Central memory CD4-positive, alpha-beta T cell (primary cell): ENCODE measurements around the gene ARID4A.
A peak's percentile ranks its signal among the peaks of the same experiment; 100 is the strongest.
"Not testable (repeated sequence)": the region's sequence is repeated elsewhere in the genome, so short reads cannot be mapped to it uniquely, and the experiment has no call there.

Experiments used
- DNase-seq: peaks from one replicate; pipeline ENCODE4 v3.0.0; 2022

The ARID4A gene

DNA sequence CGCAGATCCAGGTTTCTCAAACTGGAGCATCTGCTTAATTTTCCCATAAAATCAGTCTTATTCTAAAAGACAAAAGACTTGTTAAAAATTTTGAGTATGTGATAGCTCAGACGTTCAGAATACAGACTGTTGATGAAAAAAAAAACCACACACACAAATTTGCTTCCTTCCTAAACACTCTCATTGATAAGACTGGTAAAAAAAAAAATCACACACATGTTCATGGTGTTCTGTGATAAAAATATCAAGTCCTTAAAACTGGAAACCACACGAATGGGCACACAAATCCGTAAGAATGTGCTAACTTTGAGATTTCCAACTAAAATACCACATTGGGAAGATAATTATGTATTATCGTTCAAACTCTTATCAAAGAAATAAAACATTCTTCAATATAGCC is 6.7 kb upstream of the ARID4A start:
- no peak for DNase-seq

DNA sequence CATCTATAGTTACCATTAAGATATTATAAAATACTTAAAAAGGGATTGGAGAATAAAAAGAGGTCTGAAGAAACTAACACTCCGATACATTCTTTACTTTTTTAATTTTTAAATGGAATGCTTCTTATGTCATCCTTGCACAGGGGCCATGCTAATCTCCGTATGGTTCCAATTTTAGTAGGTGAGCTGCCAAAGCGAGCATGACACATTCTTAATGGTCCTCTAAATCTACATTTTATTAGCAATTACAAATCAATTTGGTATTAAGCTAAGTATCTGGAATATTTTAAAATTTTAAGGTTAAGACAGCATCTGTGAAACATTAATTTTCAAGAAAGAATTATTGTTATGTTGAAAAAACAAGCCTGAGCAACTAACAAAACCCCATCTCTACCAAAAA is 6.2 kb upstream of the ARID4A start:
- DNase-seq = no peak

DNA sequence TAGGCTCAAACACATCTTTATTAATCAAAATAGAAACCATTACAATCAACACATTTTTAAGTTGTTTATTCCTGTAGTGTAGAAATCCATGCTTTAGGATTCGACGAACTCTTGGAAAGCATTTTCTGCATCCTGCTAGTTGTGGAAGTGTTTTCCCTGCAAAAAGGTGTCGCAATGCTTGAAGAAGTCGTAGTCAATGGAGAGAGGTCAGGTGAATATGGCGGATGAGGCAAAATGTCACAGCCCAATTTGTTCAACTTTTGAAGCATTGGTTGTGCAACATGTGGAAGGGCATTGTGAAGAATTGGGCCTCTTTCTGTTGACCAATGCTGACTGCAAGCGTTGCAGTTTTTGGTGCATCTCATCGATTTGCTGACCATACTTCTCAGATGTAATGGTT is 4.2 kb upstream of the ARID4A start:
- no peak for DNase-seq

DNA sequence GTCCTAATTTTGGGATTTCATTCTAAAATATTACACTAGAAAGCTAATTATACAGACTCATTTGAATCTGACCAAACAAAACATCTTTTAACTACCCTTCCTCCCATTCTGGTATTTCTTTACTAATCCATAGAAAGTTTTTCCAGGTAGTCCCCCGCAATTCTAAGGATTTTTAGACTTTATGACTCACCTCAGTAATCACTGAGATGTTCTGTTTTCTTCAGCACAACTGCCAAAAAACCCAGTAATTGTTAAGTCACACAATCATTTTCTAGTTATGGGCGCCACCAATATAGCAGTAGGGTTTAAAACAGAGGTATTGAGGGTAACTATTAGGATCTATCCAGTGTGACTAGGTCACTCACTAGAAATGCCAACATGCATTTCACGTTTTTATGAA is 1.6 kb upstream of the ARID4A start:
- no peak for DNase-seq

DNA sequence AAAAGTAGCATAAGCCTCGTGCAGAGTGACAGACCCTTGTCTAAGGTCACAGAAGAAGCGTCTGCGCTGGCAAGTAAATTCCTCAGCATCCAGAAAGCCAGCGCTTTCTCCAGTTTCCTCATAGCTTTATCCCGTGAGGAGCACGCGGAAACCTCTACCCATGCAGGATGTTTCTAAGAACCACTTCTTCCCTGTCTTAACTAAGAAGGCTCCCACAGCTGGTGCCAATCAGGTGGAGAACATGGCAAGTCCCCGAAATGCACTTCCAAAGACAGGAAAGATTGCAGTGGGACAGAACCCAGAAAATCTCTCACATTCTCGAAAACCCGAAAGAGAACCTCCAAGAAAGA is 968 bp upstream of the ARID4A start:
- no peak for DNase-seq

DNA sequence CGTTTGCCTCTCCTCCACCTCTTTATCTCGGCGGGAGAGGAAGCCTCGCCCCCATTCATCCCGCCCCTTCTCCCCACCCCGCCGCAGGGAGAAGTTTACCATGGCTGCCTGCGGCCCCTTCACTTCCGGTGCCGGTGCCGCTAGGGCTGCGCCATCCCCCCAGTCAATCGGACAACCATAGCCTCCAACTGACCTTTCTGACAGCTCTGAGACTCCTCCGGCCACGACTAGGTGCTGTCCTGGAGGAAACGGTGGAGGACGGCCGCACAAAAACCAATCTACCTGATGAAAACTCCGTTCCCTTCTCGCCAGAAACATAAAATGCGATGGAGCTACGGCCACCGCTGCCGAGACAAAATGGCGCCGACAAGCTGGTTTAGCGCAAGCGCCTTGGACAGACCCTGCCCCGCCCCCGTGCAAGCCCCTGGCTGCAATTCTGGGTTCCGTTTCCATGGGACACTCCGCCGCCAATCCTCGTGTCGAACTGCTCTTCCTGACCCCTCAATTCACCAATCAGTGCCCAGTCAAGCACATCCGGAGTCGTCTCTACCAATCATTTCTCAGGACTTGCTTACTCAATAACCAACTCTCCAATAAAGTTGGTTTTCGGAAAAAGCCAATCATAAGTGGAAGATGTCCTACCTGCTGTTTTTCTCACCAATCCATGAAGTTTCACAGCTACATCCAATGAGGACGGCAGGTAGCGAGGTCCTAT is 436 bp upstream of the ARID4A start:
- DNase-seq = peak; percentile 100

DNA sequence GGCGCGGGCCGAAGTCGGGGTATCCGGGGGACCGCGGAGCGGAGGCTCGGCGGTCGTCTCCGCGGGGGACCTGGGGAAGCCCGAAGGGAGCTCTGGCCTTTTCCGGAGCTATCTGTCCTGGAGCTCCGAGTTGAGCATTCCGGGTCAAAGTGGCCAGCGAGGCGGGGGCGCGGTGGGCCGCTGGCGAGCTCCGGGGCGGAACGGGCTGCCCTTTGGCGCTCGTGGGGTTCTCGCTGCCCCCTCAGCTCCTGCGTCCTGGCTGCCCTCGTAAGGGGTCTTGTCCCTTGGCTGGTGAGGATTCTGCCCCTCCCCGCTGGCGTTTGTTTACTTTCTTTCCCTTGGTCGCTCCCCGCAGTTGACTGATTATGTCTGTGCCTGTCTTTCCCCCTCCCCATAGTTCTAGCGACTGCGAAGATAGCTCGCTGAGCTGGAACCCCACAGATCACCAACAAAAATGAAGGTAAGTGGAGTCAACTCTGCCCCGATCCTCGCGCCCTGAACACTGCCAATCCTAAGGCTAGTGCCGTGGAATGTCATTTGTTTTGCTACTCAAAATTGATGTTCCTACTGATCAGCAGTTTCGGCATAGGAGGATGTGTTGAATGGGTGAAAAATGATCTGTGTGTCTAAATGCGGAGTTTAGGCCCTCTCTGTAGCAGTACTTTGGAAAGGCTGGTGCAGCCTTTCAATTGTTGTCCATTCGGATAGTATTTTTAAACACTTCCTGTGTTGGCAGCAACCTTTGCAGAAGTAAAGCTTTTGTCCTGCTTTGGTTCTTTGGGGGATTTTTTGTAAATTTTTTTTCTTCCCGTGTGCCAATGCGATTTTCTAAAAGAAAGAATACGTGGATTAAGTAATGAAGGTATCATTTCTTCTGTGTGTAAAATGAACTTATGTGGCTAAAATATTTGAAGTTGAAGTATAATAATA is 1.3 kb downstream of the ARID4A start:
- no peak for DNase-seq

DNA sequence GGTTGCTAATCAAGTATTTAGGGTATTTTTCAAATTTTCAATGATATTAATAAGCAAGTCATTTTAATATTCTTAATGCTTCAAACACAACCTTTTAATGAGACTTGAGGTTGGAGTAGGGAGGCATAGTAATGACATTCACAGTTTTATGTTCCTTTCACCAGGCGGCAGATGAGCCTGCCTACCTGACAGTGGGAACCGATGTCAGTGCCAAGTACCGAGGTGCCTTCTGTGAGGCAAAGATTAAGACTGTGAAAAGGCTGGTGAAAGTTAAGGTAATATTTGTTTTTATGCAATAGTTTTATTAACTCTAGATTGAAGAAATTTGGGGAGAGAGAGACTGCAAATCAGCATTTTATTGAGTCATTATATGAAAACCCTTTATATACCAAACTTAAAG is 3.1 kb downstream of the ARID4A start:
- no peak for DNase-seq

DNA sequence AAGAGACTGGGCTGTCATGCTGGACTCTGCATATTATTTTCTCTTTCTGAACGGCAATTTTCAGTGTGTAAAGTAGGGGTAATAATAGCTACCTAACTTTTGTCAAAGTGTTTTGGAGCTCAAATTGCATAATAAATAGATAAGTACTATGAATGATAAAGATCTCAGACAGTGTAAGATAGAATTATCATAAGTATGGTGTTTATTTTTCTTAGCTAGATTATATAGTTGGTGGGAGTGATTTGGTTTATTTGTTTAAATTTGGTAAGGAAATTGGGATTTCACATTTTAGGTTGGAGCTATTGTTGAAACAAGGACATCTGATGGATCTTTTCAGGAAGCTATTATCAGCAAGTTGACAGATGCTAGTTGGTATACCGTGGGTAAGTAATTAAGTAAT is 7.4 kb downstream of the ARID4A start:
- DNase-seq = no peak

DNA sequence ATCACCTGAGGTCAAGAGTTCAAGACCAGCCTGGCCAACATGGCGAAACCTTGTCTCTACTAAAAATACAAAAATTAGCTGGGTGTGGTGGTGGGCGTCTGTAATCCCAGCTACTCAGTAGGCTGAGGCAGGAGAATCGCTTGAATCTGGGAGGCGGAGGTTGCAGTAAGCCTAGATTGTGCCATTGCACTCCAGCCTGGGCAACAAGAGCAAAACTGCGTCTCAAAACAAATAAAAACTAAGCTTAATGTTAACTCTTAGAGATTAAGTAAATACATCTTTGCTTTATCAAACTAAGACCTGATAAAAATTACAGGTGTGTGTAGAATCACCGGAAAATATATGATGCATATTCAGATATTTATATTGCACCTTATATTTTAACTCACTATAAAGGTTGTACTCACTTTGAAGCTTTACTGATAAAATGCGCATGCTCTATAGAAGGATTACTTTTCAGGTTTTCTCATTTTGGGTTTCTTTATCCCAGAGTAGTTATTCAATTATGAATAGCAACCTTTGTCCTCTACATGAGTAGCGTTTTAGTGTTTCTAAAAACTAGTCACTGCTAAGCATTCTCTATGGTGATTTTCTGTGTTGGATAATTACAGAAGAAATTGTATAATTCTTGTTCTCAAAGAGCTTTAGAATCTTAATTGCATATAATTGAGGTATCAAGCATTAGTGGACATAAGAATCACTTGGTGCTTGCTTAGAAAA is 9.4 kb downstream of the ARID4A start:
- no peak for DNase-seq

DNA sequence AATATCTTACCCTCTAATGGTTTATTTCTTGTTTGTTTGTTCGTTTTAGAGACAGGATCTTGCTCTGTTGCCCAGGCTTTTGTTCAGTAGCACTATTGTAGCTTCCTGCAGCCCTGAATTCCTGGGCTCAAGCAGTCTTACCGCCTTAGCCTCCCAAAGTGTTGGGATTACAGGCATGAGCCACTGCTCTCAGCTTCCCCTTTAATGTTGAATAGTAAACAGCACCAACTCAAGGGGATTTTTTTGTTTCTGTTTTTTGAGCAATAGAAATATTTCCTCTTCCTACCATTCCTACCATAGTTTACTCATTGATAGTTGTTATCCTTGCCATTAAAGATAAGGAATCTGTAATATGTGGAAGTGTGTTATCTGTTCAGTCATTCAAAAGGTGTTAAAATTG is 10.7 kb downstream of the ARID4A start:
- DNase-seq = no peak

DNA sequence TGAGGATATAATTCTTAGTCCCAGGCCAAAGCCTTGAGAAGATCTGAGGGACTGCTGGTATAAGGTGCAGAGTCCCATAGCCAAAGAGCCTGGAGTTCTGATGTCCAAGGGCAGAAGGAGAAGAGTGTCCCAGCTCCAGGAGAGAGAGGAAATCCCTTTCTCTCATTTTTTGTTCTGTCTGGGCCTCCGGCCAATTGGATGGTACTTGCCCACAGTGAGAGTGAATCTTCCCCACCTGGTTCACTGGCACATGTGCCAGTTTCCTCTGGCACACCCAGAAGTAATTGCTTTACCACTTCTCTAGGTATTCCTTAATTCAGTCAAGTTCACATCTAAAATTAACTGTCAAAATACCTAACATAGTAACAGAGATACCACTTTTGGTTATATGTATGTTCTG is 15.3 kb downstream of the ARID4A start:
- no peak for DNase-seq

DNA sequence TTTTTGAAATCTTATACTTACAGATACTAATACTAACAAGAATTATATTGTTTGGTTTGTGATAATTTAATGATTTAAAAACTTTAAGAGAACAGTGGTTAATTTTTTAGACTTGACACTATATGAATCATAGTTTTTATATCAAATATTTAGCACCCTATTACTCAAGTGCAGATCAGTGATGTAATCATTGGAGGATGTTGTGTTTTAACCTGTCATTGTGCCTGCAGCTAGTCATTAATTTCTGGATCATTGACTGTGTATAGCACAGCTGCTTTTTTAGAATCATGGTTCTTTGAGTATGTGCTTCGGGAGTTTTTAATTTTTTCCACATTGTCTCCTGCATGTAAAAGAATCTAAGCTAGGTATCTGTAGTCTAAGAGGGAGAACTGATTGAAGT is 17.3 kb downstream of the ARID4A start:
- no peak for DNase-seq

DNA sequence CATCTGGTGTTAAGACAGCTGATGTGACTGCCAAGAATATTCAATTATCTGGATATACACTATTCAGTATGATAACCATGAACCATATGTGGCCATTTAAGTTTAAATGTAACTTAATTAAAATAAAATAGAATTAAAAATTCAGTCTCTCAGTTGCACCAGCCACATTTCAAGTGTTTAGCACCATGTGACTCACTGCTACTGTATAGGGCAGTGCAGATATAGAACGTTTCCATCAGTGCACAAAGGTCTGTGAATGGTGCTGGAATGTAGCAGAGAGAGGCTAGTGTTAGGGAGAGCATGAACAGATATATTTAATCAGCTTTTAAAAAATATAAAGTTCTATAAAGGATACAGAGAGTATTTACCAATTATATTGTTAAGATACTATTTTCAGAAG is 28.7 kb downstream of the ARID4A start:
- DNase-seq = no peak

DNA sequence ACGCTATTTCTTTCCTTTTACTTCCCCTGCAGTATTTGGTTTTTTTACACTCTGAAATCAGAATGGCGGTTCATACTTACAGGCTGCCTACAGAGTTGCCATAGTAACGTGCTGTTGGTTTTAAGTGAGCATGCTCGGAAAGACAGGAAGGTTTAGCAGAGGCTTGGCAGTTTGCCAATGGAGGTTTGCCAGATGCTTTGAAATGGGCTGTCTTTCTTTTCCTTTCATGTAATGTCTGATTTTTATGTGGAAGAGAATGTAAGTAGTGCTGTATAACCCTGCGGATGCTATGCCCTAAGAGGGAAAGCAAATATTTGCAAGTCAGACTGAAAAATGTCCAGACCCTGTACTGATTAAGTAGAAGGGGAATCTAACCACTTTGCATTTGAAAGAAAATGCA is 32.8 kb downstream of the ARID4A start:
- DNase-seq = peak; percentile 96

DNA sequence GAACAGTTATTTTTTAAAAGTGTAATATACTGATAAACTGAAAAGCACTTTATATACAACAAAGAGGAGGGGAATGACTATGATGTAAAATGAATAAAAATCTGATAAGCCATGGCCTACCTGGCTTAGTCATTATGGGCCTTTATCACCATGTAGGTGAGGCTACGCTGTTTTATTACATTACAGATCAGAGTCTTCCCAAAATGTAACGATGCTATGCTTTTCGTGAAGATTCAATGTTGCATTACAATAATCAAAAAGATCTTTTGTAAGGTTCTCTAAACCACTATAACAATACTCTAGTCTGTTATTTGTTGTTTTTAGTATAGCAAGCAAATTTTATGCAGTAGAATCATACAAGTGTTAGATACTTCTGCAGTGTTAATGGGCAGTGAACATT is 34.2 kb downstream of the ARID4A start:
- no peak for DNase-seq

DNA sequence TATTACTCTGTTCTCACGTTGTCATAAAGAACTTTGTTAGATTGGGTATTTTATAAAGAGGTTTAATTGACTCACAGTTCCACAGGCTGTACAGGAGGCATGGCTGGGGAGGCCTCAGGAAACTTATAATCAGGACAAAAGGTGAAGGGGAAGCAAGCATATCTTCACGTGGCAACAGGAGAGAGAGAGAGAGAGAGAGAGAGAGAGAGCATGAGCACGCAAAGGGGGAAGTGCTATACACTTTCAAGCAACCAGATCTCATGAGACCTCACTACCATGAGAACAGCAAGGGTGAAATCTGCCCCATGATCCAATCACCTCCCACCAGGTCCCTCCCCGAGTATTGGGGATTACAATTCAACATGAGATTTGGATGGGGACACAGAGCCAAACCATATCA is 41.3 kb downstream of the ARID4A start:
- DNase-seq = not testable (repeated sequence)

DNA sequence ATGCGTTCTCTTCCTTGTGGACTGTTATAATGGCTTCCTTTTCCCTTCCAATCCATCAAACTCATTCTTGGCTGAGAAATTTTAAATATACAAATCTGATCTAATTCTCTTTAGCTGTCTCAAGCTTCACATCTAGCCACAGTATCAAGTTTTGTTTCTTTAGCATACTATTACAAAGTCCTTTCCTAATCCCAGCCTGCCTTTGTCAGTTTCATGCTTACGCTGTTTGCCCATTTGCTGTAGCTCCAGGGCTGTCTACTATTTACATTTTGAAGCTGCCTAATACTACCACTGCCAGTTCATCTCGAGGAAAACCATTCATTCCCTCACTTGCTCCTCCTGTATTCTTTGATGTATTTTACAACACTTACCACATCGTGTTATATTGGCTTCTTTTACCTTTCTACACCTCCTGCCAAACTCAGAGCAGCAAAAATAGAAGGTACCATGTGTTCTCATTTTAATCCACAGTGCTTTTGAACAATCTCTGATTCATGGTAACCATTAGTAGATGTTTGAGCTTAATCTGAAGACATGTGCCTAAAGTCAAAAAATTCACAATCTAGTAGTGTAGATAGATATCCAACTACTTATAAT is 42.9 kb downstream of the ARID4A start:
- DNase-seq = no peak

DNA sequence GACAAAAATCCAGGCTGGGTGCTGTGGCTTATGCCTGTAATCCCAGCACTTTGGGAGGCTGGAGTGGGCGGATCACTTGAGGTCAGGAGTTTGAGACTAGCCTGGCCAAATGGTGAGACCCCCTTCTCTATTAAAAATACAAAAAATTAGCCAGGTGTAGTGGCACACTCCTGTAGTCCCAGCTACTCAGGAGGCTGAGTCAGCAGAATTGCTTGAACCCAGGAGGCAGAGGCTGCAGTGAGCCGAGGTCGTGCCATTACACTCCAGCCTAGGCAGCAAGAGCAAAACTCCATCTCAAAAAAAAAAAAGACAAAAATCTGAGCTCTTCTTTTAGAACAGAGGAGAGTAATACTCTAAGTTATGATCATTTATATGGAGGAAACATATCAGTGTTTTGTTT is 45.2 kb downstream of the ARID4A start:
- not testable (repeated sequence) for DNase-seq

DNA sequence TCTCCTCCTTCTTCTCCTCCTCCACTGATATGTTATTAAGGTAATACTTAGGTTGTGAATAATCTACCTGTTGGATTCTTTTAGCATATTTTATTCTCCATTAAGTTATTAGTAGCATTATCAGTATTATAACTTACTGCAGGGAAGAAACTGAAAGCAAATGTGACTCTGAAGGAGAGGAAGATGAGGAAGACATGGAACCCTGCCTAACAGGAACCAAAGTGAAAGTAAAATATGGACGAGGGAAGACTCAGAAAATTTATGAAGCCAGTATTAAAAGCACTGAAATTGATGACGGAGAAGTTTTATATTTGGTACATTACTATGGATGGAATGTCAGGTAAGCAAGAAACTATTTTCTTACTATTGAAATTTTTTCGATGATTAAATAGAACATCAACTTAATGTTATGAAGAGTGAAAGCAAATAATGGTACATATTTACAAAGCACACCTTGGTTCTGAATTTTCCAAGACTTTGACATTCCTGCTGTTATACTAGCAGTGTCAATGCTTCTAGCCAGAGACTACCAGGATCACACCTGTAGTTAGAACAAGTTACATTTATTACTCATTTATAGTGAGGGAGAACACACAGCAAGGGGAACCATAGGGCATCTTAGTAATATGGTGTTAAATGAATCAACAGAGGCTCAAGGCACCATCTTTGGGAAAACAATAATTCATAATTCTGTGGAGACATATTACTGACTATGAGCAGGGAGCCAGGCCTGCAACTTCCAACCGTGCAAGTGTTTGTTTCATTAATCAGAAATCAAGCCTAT is 55.4 kb downstream of the ARID4A start:
- no peak for DNase-seq

DNA sequence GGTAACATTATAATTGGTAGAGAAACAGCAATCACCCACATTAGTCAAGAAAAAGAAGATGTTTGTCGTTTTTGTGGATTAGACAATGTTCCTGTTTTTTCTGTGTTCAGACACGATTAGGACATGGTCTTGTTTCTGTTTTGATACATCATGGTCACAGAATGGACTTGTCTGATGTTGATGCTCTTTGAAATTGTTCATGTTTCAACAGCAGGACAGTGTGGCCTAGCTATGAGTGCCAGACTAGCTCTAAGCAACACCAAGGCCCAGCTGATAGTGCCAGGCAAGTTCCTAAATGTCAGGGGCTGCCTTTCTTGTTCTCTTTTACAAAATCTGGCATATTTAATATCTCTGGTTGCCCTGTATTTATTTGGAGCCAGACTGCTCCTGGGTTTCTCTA is 56.5 kb downstream of the ARID4A start:
- no peak for DNase-seq

DNA sequence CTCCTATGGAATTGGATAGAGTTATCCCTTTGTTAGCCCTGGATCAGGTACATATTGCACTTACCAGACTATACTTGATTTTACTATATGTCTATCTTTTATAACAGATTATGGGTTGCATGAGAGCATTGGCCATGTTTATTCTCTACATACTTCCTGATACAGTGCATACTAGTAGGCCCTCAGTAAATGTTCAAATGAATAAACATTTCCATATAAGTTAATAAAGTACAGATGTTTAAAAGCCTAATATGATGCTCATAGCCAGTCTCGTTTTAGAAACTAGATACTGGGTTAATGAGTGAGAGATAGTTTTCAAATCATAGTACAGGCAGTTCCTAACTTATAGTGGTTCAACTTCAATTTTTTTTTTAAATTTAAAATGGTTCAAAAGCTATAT is 57.9 kb downstream of the ARID4A start:
- DNase-seq = no peak

DNA sequence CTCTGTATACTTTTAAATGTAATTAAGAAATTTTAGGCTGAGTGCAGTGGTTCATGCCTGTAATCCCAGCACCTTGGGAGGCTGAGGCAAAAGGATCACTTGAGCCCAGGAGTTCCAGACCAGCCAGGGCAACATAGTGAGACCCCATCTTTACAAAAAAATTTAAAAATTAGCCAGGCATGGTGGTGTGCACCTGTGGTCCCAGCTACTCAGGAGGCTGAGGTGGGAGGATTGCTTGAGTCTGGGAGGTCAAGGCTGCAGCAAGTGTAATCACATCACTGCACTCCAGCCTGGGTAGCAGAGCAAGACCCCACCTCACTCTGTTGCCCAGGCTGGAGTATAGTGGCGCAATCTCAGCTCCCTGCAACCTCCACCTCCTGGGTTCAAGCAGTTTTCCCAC is 63.9 kb downstream of the ARID4A start:
- DNase-seq = not testable (repeated sequence)
